ENCODE data around the gene KIF12.

KIF12 gene

GRCh38 chr9:114098936-114099668 is at the start of gene KIF12:
Gene KIF12 (minus strand): TSS chr9:114099292. CDS start chr9:114099276, 16 bp downstream.
- H3K27me3 Mint-ChIP-seq: peaks cover 83% of the 10 kb centered on the region

GRCh38 chr9:114146735-114147134 is 47.6 kb upstream of the KIF12 start:
- no peaks in the 10 kb centered on the region for H3K36me3 Mint-ChIP-seq (ENCODE audit: insufficient read depth)
- DNase-seq (ENCODE audit: low spot score in 2 of 2) (no peak), ATAC-seq (replicated peaks; ENCODE audit: extremely low read depth, poor library complexity, severe bottlenecking) (no peak)
- H3K27me3 Mint-ChIP-seq: peaks cover 72% of the 10 kb centered on the region
- no peak overlapping the region for H3K27ac Mint-ChIP-seq (ENCODE audit: low read depth)
- H3K4me1 Mint-ChIP-seq: no peaks in the 10 kb centered on the region
- H3K9me3 Mint-ChIP-seq: no peaks in the 10 kb centered on the region
- no peak overlapping the region for H3K4me3 Mint-ChIP-seq

More at GRCh38 chr9:114098936-114099668, at the start of gene KIF12:
- DNase-seq (ENCODE audit: low spot score in 2 of 2) (no peak), ATAC-seq (replicated peaks; ENCODE audit: extremely low read depth, poor library complexity, severe bottlenecking) (no peak)
- no peak within 1 kb of the TSS for H3K27ac Mint-ChIP-seq (ENCODE audit: low read depth)
- peak within 1 kb of the TSS; percentile 41 for H3K4me3 Mint-ChIP-seq
- H3K4me1 Mint-ChIP-seq: peaks cover 5% of the 10 kb centered on the region
- peaks cover 5% of the 10 kb centered on the region for H3K9me3 Mint-ChIP-seq
- H3K36me3 Mint-ChIP-seq (ENCODE audit: insufficient read depth): peaks cover 3% of the 10 kb centered on the region

GRCh38 chr9:114143234-114143633 is 44.1 kb upstream of the KIF12 start:
- peaks cover 47% of the 10 kb centered on the region for H3K27me3 Mint-ChIP-seq
- no peak for ATAC-seq (replicated peaks; ENCODE audit: extremely low read depth, poor library complexity, severe bottlenecking)
- H3K36me3 Mint-ChIP-seq (ENCODE audit: insufficient read depth): no peaks in the 10 kb centered on the region
- H3K27ac Mint-ChIP-seq (ENCODE audit: low read depth): no peak overlapping the region
- no peaks in the 10 kb centered on the region for H3K4me1 Mint-ChIP-seq
- no peaks in the 10 kb centered on the region for H3K9me3 Mint-ChIP-seq
- no peak overlapping the region for H3K4me3 Mint-ChIP-seq
- no peak for DNase-seq (ENCODE audit: low spot score in 2 of 2)

- Mint-ChIP-seq H3K4me3 (no peak overlapping the region), H3K9me3 (no peaks in the 10 kb centered on the region), H3K36me3 (ENCODE audit: insufficient read depth) (no peaks in the 10 kb centered on the region), H3K27ac (ENCODE audit: low read depth) (no peak overlapping the region), H3K4me1 (no peaks in the 10 kb centered on the region), H3K27me3 (peaks cover 54% of the 10 kb centered on the region)
- no peak for DNase-seq (ENCODE audit: low spot score in 2 of 2)
- ATAC-seq (replicated peaks; ENCODE audit: extremely low read depth, poor library complexity, severe bottlenecking): no peak
Measured at GRCh38 chr9:114141553-114142402, 42.7 kb upstream of the KIF12 start.

- Mint-ChIP-seq H3K27ac (ENCODE audit: low read depth) (no peak overlapping the region), H3K36me3 (ENCODE audit: insufficient read depth) (no peaks in the 10 kb centered on the region), H3K4me3 (no peak overlapping the region), H3K9me3 (no peaks in the 10 kb centered on the region), H3K27me3 (peaks cover 50% of the 10 kb centered on the region), H3K4me1 (no peaks in the 10 kb centered on the region)
- DNase-seq (ENCODE audit: low spot score in 2 of 2) (no peak), ATAC-seq (replicated peaks; ENCODE audit: extremely low read depth, poor library complexity, severe bottlenecking) (no peak)
Measured at GRCh38 chr9:114140850-114141249, 41.8 kb upstream of the KIF12 start.

DNA sequence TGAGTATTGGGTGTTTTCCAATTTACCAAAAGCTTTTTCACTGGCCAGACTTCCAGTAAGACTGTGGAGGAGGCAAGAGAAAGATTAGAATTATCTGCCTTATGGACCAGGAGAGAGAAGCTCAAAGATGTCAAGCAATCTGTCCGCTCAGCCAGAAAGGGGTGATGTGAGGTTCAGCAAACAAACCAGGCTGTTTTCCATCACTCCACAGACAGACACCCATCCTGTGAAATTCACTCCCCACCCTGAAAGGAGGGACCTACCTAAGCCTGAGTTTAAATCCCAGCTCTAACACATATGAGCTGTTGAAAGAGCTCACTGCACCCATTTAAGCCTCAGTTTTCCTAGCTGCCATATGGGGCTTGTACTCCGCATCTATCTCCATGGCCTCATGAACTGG is 41.3 kb upstream of the KIF12 start:
- H3K4me3 Mint-ChIP-seq: no peak overlapping the region
- no peaks in the 10 kb centered on the region for H3K36me3 Mint-ChIP-seq (ENCODE audit: insufficient read depth)
- DNase-seq (ENCODE audit: low spot score in 2 of 2) (no peak), ATAC-seq (replicated peaks; ENCODE audit: extremely low read depth, poor library complexity, severe bottlenecking) (no peak)
- H3K27ac Mint-ChIP-seq (ENCODE audit: low read depth): no peak overlapping the region
- peaks cover 50% of the 10 kb centered on the region for H3K27me3 Mint-ChIP-seq
- no peaks in the 10 kb centered on the region for H3K4me1 Mint-ChIP-seq
- H3K9me3 Mint-ChIP-seq: no peaks in the 10 kb centered on the region

GRCh38 chr9:114139071-114139470 is 40.0 kb upstream of the KIF12 start:
- H3K9me3 Mint-ChIP-seq: no peaks in the 10 kb centered on the region
- H3K4me1 Mint-ChIP-seq: no peaks in the 10 kb centered on the region
- DNase-seq (ENCODE audit: low spot score in 2 of 2) (no peak), ATAC-seq (replicated peaks; ENCODE audit: extremely low read depth, poor library complexity, severe bottlenecking) (no peak)
- no peaks in the 10 kb centered on the region for H3K36me3 Mint-ChIP-seq (ENCODE audit: insufficient read depth)
- H3K27me3 Mint-ChIP-seq: peaks cover 42% of the 10 kb centered on the region
- H3K4me3 Mint-ChIP-seq: no peak overlapping the region
- H3K27ac Mint-ChIP-seq (ENCODE audit: low read depth): no peak overlapping the region

GRCh38 chr9:114138552-114138971 is 39.5 kb upstream of the KIF12 start:
- H3K27me3 Mint-ChIP-seq: peaks cover 42% of the 10 kb centered on the region
- H3K4me1 Mint-ChIP-seq: no peaks in the 10 kb centered on the region
- no peak for ATAC-seq (replicated peaks; ENCODE audit: extremely low read depth, poor library complexity, severe bottlenecking)
- no peak for DNase-seq (ENCODE audit: low spot score in 2 of 2)
- H3K4me3 Mint-ChIP-seq: no peak overlapping the region
- H3K9me3 Mint-ChIP-seq: no peaks in the 10 kb centered on the region
- no peak overlapping the region for H3K27ac Mint-ChIP-seq (ENCODE audit: low read depth)
- H3K36me3 Mint-ChIP-seq (ENCODE audit: insufficient read depth): no peaks in the 10 kb centered on the region

DNA sequence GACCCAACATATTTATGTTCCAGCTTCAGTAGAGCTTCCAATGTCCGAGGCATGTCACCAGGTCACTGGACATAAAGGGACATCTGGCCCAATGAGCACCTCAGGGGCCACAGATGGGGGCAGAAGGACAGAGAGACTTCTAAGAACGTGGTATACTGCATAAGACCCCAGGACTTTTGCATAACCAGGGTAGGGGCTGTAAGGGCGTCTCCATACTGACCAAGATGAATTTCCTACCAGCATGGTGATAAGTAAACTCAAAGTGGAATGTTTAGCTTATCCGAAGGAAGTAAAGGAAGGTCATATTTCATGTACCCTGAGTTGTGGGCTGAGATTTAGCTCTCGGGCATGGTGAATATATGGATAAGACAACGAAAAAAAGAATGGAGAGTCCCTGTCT is 38.7 kb upstream of the KIF12 start:
- H3K9me3 Mint-ChIP-seq: no peaks in the 10 kb centered on the region
- no peak overlapping the region for H3K4me3 Mint-ChIP-seq
- H3K4me1 Mint-ChIP-seq: no peaks in the 10 kb centered on the region
- ATAC-seq (replicated peaks; ENCODE audit: extremely low read depth, poor library complexity, severe bottlenecking) (no peak), DNase-seq (ENCODE audit: low spot score in 2 of 2) (no peak)
- no peaks in the 10 kb centered on the region for H3K36me3 Mint-ChIP-seq (ENCODE audit: insufficient read depth)
- H3K27me3 Mint-ChIP-seq: peaks cover 43% of the 10 kb centered on the region
- no peak overlapping the region for H3K27ac Mint-ChIP-seq (ENCODE audit: low read depth)

DNA sequence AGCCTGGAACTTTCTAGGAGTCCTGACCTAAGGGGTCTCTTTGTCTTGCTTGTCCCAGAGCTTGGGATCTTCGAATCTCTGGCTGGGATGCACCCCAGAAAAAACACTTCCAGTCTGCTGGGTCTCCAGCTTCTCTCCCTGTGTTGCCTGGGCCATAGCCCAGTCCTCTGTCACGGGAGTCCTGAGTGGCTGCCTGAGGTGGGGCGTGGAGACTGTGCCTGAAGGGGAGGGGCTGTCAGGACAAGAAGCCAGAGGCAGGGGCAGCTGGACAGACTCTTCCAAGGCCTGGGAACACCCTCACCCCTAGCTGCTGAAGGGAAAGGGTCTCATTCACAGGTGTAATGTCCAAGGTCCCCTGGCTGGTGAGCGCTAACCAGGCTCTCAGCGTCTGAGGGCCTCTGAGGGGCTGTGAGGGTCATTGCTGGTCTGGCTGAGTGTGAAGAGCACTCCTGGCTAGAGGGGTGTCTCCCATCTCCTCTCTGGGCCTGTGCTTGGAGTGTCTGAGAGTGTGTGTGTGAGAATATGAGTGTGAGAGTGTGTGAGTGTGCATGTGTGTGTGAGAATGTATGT is 35.8 kb upstream of the KIF12 start:
- no peaks in the 10 kb centered on the region for H3K36me3 Mint-ChIP-seq (ENCODE audit: insufficient read depth)
- H3K4me1 Mint-ChIP-seq: no peaks in the 10 kb centered on the region
- peaks cover 40% of the 10 kb centered on the region for H3K27me3 Mint-ChIP-seq
- H3K4me3 Mint-ChIP-seq: no peak overlapping the region
- H3K27ac Mint-ChIP-seq (ENCODE audit: low read depth): no peak overlapping the region
- H3K9me3 Mint-ChIP-seq: no peaks in the 10 kb centered on the region
- no peak for DNase-seq (ENCODE audit: low spot score in 2 of 2)
- ATAC-seq (replicated peaks; ENCODE audit: extremely low read depth, poor library complexity, severe bottlenecking): no peak

GRCh38 chr9:114132550-114132918 is 33.4 kb upstream of the KIF12 start:
- H3K27ac Mint-ChIP-seq (ENCODE audit: low read depth): no peak overlapping the region
- DNase-seq (ENCODE audit: low spot score in 2 of 2) (no peak), ATAC-seq (replicated peaks; ENCODE audit: extremely low read depth, poor library complexity, severe bottlenecking) (no peak)
- H3K4me3 Mint-ChIP-seq: no peak overlapping the region
- no peaks in the 10 kb centered on the region for H3K9me3 Mint-ChIP-seq
- H3K27me3 Mint-ChIP-seq: peaks cover 58% of the 10 kb centered on the region
- no peaks in the 10 kb centered on the region for H3K36me3 Mint-ChIP-seq (ENCODE audit: insufficient read depth)
- H3K4me1 Mint-ChIP-seq: no peaks in the 10 kb centered on the region

- H3K4me1 Mint-ChIP-seq: no peaks in the 10 kb centered on the region
- no peak overlapping the region for H3K27ac Mint-ChIP-seq (ENCODE audit: low read depth)
- H3K4me3 Mint-ChIP-seq: no peak overlapping the region
- DNase-seq (ENCODE audit: low spot score in 2 of 2) (no peak), ATAC-seq (replicated peaks; ENCODE audit: extremely low read depth, poor library complexity, severe bottlenecking) (no peak)
- H3K9me3 Mint-ChIP-seq: peaks cover 5% of the 10 kb centered on the region
- H3K27me3 Mint-ChIP-seq: peaks cover 58% of the 10 kb centered on the region
- H3K36me3 Mint-ChIP-seq (ENCODE audit: insufficient read depth): no peaks in the 10 kb centered on the region
Measured at GRCh38 chr9:114131808-114132549, 32.9 kb upstream of the KIF12 start.

All from central memory CD8-positive, alpha-beta T cell (primary cell).